HG03280 (cell line): ENCODE results near the gene ETV3.

Source experiments
- ATAC-seq: cut with Tn5 transposase; IDR thresholded peaks from one replicate; pipeline ENCODE4 v1.9.1; 2021; ENCODE audit warnings: mild to moderate bottlenecking, moderate library complexity; ENCODE audit not compliant: unreplicated experiment

ETV3 gene

DNA sequence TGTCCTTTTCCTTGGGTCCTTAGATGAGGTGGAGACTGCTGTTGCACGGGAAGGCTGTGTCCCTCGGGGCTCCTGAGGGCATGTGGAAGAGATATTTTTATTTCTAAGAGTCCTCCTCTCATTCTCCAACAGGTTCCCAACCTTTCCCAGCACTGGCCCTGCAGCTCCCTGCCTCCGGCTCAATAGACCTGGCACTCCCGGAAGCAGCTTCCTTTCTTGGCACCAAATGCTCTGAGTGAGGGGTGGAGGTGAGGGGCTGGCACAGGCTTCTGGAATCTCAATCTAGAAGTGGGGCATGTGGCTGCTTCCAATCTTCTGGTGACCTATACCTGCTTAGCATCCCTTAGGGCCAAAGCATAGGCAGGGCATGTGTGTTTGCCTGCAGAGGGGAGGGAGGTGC, 43.1 kb downstream of the ETV3 start:
- ATAC-seq, result no peak

DNA sequence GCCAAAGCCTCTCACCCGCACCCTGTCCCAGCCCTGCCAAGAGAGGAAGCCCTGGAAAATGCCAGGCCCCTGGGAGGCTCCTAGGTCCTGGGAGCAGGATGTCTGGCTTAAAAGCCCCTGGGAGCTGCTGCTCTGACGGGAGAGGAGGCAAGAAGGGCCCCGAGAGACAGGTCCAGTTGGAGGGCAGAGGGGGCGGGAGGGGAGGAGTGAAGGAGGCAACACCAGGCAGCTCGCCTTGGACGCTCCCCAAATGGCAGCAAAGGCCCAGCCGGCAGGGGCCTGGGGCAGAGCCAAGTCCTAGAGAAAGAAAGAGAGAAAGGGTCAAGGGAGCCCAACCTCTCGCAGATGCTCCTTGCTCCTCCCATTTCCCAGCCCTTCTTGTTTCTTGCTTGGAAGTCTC, 45.4 kb downstream of the ETV3 start:
- ATAC-seq, result no peak

DNA sequence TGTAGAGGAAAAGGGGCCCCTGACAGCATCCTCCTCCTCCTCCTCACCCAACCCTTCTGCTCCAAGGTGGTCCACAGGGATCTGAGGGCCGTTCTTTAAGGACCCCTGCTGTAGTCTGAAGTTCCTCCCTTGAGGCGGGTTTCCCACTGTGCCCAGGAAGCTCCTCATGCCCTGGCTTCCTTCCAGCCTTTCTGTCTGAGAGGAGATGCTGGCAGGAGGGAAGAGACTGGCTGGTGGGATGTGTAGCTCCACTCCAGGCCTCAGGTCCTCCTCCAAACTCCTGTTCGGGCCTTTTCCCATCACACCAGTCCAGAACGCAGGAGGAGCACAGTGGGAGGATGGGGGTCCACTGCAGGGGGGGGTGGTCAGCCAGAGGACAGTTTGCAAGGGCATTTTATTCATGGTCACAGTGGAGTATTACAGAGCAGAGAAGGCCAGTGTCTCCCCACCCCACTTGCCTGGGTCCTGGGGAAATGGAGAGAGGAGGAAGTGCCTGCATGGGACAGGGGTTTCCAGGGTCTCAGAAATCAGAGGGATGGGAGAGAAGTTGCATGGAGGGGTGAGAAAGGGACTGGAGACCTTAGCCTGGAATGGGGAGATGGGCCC, 46.4 kb downstream of the ETV3 start:
- no peak for ATAC-seq

DNA sequence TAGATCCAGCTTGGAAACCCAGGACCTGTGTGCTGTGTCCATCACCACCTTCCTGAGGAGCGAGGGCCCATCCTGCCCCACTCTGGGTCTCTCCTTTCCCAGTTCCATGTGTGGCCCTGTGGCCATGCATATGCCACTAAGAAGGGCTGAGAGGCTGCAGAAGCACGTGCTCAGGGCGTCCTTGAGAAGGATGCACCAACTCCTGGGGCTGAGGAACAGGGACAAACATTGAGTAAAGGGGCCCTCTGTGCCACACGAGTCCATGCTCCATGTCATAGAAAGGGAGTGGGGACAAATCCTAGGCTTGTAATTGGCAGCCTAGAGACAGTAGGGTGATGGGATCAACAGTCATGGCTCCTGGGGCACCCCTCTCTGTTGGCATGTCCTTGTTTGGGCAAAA, 47.0 kb downstream of the ETV3 start:
- no peak for ATAC-seq

DNA sequence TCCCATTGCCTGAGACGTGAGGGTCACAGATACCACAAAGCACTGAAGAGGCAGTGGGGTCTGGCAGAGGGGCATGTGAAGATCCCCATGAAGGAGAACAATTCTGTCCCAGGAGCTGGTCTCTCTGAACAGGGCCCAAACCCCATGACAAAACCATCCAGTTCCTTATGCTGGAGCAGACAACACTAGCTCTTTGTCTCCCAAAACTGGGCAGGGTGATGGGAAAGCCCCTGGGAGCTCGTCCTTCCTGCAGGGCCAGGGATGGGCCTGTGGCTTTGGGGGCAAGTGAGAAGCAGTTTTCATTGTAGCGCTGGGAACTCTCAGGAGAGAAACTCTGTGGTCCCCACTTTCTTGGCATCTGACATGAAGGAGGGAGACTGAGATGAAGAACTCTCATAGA, 47.4 kb downstream of the ETV3 start:
- ATAC-seq, result no peak

DNA sequence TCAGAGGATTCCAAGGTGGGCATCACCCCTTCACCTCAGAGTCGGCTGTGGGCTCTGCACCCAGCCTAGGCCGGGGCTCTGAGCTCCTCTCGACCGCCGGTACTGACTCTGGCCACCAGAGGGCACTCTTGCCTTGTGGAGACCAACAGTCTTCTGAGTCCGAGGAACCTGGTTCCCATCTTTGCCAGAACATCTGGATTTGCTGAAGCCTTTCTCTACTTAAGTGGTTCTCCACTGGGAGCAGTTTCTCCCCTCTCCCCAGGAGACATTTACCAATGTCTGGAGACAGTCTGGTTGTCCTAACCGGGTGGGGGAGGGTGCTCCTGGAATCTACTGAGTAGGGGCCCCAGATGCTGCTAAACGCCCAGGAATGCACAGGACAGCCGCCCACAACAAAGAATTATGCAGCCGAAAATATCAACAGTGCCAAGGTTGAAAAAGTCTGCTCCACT, 48.0 kb downstream of the ETV3 start:
- peak; percentile 63 for ATAC-seq

DNA sequence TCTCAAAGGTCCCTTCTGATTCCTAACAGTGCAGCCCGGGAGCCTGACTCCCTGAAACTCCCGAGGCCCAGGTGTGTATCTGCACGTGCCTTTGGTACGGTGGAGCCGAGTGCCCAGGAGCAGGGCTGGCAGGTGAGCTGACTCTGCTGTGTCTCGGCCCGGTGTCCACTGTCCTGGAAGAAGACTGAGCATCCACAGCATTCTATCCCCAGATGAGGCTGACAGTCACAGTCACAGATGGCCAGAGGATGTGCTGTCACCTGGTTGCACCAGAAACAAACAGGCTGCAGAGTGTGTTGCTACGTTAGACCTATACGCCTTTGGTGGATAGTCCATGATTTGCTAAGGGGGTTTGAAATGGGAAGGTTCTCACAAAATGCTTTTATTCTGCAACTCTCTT, 48.4 kb downstream of the ETV3 start:
- ATAC-seq, result no peak

DNA sequence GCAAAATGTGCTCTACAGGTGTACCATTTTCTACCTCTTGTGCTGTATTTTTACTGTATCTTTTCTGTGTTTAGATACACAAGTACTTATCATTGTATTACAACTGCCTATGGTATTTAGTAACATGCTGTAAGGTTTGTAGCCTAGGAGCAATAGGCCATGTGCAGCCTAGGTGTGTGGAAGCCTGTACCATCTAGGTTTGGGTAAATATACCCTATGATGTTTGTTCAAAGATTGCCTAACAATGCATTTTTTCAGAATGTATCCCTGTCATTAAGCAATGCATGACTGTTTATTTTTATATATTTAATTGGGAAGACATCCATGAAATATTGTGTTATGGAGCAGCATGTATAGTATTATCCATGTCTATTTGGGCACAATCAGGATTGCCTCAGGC, 49.6 kb downstream of the ETV3 start:
- ATAC-seq, result no peak

DNA sequence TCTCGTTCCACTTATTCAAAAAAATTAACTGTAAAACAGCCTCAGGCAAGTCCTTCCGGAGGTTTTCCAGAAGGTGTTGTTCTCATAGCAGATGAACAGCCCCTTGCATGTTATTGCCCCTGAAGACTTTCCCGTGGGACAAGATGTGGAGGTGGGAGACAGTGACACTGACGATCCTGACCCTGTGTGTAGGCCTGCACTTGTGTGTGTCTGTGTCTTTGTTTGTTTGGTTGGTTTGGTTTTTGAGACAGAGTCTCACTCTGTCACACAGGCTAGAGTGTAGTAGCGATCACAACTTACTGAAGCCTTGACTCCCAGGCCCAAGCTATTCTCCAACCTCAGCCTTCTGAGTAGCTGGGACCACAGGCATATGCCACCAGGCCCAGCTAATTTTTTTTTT, 51.2 kb downstream of the ETV3 start:
- ATAC-seq, result no peak

DNA sequence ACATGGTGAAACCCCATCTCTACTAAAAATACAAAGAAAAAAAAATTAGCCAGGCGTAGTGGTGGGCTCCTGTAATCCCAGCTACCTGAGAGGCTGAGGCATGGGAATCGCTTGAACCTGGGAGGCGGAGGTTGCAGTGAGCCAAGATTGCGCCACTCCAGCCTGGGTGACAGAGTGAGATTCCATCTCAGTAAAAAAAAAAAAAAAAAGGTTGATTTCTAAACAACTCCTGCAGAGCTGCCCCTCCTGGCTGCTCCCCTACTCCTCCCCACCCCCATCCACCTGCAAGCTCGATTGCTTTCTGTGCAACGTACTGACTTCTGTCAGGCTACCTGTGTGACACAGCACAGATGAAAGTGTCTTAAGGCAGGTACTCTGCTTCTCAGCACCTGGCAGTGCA, 51.9 kb downstream of the ETV3 start:
- no peak for ATAC-seq

DNA sequence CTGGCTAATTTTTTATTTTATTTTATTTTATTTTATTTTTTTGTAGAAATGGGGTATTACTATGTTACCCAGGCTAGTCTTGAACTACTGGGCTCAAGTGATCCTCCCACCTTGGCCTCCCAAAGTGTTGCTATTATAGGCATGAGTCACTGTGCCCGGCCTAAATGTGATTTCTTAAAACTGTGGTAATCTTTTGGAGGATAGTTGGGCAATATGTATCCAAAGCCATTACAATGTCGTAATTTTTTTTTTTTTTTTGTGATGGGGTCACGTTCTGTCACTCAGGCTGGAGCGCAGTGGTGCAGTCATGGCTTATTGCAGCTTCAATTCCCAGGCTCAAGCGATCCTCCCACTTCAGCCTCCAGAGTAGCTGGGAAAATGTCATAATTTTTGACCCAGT, 52.8 kb downstream of the ETV3 start:
- ATAC-seq, result no peak

DNA sequence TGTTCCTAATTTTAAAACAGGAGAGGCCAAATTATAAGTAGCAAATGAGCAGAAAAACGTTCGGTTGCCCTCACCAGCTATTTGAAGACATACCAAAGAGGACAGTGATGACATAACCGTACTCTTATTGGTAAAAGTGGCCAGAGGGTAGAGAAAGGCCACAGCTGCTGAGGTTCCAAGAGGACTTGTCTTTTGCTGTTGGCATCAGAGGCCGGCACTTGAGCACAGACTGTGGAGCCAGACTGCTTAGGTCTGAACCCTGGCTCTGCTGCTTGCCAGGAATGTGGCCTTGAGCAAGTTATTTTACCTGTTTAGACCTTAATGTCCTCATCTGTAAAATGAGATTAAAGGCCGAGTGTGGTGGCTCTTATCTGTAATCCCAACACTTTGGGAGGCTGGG, 53.5 kb downstream of the ETV3 start:
- no peak for ATAC-seq

DNA sequence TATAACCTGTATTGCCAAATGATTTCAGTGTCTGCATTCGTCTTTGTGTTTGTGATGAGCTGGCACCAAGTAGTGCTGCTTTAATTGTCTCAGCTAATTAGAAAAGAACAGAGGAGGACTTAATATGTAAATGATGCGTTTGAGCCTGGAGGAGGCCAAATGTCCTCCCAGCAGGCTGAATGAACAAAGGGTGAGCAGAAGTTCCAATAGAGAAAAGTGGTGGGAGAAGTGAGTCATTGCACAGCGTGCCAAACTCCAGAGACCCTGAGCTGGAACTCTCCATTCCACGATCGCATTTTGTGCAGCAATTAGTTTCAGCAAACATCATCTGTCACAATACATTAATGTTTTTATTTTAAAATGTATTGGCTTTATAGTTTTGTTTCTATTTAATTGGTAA, 56.5 kb downstream of the ETV3 start:
- no peak for ATAC-seq

DNA sequence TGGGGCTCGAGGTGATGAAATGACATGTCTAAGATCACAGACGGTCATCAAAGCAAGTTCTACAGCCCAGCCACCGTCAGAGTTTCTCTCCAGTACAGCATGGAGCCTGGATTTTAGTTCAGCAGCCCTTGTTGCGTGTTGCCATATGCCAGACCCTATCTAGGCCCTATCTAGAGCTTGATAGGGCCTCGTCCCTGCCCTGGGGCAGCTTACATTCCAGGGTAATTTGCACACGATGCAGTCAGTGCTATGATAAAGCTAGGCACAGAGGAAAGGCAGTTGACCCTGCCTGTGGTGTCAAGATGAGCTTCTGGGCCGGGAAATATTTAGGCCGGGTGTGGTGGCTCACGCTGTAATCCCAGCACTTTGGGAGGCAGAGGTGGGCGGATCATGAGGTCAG, 57.5 kb downstream of the ETV3 start:
- no peak for ATAC-seq

DNA sequence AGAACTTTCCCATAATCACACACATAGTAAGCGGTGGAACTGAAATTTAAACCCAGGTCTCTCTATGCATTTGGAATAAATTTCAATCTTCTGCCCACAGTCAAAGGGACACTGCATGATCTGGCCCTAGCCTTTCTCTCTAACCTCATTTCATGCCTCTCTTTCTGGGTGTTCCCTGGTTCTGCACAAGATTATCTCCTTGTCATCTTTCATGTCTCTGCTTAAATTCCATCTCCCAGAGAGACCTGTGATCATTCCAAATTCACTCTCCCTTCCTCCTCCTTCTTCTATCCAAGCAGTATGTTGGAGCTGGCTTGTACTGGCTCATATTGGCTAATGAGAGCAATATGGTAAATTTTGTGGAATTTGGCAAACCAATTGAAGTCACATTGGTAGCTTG, 60.8 kb downstream of the ETV3 start:
- ATAC-seq, result no peak

DNA sequence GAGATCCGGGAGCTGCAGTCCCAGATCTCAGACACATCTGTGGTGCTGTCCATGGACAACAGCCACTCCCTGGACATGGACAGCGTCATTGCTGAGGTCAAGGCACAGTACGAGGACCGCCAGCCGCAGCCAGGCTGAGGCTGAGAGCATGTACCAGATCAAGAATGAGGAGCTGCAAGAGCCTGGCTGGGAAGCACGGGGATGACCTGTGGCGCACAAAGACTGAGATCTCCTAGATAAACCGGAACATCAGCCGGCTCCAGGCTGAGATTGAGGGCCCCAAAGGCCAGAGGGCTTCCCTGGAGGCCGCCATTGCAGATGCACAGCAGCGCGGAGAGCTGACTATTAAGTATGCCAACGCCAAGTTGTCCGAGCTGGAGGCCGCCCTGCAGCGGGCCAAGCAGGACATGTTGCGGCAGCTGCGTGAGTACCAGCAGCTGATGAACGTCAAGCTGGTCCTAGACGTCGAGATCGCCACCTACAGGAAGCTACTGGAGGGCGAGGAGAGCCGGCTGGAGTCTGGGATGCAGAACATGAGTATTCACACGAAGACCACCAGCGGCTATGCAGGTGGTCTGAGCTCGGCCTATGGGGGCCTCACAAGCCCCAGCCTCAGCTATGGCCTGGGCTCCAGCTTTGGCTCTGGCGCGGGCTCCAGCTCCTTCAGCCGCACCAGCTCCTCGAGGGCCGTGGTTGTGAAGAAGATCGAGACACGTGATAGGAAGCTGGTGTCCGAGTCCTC, 64.1 kb downstream of the ETV3 start:
- ATAC-seq, result no peak
